ENCODE measurements around the gene SETD6.
"Not testable (repeated sequence)": the region's sequence is repeated elsewhere in the genome, so short reads cannot be mapped to it uniquely, and the experiment has no call there.

The SETD6 gene

GRCh38 chr16:58548378-58548777, 33.1 kb downstream of the SETD6 start:
- no peak for DNase-seq

GRCh38 chr16:58551496-58551895, 36.2 kb downstream of the SETD6 start:
- no peak for DNase-seq

GRCh38 chr16:58556678-58557077, 41.4 kb downstream of the SETD6 start:
- DNase-seq: no peak

- no peak for DNase-seq
These were observed 47.9 kb downstream of the SETD6 start for GRCh38 chr16:58563235-58563634.

GRCh38 chr16:58563775-58564174, 48.5 kb downstream of the SETD6 start:
- DNase-seq: no peak

- not testable (repeated sequence) for DNase-seq
These were observed 50.4 kb downstream of the SETD6 start for GRCh38 chr16:58565697-58566096.

All from cerebellar nuclear complex (tissue), 1 donor.